ENCODE measurements around the gene OR2Y1.
A peak's percentile ranks its signal among the peaks of the same experiment; 100 is the strongest.
"Not testable (repeated sequence)": the region's sequence is repeated elsewhere in the genome, so short reads cannot be mapped to it uniquely, and the experiment has no call there.

Gene OR2Y1, protein sequence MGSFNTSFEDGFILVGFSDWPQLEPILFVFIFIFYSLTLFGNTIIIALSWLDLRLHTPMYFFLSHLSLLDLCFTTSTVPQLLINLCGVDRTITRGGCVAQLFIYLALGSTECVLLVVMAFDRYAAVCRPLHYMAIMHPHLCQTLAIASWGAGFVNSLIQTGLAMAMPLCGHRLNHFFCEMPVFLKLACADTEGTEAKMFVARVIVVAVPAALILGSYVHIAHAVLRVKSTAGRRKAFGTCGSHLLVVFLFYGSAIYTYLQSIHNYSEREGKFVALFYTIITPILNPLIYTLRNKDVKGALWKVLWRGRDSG

DNA sequence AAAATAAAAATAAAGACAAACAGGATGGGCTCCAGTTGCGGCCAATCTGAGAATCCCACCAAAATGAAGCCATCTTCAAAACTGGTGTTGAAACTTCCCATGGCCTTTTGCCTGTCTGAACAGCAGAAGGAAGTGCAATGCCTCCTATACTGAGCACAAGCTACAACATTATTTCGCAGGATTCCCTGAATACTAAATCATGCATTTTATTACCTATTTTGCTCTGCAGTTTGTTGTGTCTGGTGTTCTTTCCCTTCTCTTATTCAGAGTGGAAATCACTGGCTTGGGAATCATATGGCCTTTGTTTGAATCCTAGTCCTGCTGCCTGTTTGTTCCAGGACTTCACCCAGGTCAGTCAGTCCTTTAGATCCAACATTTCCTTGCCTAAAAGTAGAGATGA is at the start of gene OR2Y1:
TSS of gene OR2Y1 (minus strand) at position 101 of the 400 bp plus-strand sequence. CDS start at position 101, 0 bp downstream.
- DNase-seq (ENCODE audit: low read depth), result no peak

DNA sequence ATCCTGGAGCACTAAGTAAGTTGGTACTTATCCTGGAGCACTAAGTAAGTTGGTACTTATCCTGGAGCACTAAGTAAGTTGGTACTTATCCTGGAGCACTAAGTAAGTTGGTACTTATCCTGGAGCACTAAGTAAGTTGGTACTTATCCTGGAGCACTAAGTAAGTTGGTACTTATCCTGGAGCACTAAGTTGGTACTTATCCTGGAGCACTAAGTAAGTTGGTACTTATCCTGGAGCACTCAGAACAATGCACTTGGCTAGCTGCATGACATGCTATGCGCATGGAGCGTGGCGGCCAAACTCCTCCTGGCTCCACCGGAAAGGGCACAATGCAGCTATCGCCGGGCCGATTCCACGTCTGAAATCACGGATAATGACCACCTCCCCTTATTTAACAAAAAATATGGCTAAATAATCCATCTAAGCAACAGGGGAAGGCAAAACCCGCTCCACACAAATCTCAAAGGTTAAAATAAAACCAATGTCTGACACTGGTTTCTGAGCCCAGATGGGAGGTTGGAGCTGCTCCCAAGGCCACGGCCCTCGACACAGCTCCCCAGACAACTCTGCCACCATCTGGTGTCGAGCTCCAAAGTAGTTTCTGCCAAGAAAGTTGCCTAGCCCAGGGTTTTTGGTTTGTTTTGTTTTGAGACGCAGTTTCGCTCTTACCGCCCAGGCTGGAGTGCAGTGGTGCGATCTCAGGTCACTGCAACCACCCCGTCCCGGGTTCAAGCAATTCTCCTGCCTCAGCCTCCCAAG is 49.0 kb upstream of the OR2Y1 start:
- DNase-seq (ENCODE audit: low read depth), result not testable (repeated sequence)

DNA sequence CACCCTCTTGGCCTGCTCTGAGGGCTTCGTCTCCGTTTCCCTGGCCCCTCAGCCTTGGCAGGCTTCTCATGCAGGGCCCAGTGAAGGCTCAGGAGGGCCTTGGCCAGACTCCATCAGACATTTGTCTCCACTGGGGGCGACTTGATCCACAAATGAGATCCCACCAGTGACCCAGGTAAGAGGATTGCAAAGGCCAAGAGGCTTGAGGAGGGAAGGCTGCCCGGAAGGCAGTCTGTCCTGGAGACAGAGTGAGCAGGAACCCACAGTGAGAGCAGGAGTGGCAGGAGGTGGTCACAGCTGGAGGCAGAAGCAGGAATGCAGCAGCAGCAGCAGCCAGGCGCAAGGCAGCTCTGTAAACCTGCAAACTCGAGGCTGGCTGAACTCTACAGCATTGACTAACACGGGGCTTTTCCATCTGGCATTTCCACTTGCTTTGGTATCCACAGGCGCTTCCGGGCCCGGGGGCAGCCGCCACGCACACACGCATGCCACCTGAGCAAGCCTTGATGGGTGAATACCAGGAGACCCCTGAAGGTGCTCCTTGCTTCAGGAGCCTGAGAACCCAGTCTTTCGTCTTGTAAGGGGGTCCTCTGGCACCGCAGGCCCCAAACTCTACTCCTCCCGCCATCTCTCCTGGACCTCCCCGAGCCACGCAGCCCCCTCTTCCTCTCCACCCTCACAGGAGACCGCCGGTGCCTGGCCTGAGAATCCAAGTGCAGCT is 48.0 kb upstream of the OR2Y1 start:
- DNase-seq (ENCODE audit: low read depth), result no peak

DNA sequence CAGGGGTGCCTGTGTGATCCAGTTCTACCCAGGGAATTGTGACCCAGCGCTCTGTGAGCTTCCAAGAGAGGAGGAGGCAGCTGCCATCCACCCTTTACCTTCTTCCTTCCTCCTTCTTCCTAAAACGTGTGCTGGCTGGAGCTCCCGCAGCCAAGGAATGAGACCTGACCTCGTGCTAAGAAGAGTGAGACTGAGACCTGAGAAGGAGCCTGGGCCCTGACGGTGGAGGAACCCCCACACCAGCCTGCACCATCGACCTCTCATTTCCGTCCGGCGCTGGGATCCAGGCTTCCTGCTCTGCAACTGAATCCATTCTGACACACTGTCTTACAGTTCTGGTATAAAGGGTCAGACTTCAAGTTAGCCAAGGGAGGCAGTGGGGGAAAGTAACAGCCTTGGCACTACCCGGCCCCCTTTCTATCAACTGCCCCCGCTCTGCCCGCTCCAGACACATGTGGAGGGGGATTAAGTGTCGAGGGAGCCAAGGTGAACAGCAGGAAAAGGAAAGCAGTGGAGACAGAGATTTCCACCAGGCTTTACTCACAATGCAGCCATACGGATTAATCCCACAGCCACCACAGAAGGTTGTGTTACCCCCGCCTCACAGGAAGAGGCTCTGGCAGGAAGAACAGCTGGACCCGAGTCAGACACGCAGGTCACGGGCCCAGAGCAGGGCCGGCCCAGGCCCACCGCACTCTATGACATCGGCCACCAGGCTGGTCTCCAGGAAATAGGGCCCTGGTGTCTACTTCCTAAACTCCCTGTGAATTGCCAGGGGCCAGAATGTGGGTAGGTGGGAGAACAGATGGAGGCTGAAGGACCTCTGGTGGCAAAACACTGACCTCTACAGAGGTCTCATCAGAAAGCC is 46.9 kb upstream of the OR2Y1 start:
- DNase-seq (ENCODE audit: low read depth), result no peak

DNA sequence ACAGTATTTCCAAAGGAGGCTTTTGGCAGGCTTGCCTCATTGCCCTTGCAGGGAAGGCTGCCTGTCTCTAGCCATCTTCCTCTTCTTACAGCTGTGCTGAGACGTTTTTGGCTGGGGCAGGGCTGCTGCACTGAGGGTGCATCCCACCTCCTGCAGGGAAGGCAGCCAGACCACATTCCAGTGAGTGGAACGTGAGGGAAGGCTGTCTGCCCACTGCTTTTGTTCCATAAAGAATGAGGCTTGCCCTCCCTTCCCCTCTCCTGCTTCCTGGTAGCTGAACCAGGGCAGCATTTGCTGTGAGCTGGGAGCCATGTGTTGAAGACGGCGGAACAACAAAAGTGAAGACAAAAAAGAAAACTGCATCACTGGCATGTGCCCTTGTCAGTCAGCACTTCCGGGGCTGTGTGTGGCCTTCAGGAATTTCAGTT is 46.0 kb upstream of the OR2Y1 start:
- no peak for DNase-seq (ENCODE audit: low read depth)

DNA sequence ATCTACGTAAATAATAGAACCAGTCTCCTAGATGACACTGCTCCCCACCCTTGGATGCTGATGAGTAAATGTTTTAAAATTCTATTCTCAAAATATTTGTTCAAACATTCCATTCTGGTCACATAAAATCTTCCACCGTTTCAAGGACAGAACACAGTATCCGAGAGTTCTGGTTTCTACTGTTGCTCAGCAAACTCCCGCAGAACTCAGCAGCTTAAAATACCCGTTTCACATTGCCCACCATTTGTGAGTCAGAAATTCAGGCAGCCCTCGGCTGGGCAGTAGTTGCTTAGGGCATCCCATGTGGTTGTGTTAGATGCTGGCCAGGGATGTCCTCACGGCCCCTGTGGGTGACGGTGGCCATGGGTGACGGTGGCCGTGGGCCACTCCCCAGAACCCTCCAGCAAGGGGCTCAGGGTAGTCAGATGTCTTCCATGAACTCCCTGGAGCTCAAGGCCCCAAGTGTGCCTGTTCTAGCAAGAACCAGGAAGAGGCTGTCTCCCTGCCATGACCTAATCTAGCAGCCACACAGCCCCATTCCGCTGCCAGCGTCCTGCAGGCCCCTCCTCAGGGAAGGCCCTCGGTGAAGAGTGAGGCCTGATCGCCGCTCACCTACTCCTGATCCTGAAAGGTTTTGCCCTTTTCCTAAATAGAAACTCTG is 45.4 kb upstream of the OR2Y1 start:
- DNase-seq (ENCODE audit: low read depth), result no peak

DNA sequence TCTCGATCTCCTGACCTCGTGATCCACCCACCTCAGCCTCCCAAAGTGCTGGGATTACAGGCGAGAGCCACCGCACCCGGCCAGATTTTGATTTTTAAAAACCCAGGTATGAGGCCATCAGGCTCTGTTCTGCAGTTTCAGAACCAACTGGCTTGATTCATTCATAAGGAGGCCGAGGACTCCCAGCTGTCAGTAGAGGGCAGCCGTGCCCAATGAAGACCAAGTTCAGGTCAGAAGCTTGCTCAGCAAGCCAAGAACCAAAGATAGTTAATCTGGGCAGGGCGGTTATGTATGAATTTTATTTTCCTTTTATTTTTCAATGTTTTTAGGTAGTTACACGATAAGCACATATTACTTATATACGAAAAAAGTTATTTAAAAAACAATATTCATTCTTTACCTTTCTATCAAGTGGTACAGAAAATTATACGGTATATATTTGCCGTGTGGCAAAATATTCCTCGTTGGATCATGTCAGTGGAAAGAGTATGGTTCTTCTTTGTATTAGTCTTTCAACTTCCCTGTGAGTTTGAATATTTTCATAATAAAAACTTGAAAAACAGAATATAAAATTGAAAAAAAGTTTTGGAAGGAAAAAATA is 44.7 kb upstream of the OR2Y1 start:
- DNase-seq (ENCODE audit: low read depth), result peak; percentile 65

DNA sequence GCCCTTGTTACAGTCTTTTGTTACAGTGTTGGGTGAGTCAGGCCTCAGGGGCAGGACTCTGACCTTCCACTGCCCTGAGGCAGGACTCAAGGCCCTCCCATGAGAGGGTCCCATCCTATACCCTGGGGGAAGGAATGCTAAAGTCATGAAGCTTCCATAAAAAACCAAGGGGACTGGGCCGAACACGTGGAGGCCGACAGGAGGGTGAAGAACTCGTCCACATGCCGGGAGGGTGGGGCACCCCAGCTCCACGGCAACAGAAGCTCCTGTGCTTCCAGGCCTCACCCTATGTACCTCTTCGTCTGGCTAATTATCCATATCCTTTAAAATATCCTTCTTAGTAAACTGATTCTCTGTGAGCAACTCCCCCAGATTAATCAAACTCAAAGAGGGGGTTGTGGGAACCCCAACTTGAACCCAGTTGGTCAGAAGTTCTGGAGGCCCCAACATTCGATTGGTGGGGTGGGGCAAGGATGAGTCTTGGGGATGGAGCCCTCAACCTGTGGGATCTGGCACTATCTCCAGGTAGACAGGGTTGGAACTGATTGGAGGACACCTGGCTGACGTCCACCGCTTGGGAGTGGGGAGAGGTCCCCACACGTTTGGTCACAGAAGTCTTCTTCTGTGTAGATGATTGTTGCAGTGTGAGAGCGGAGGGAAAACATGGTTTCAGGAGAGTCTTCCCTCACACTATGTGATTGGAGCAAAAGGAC is 43.6 kb upstream of the OR2Y1 start:
- DNase-seq (ENCODE audit: low read depth), result no peak

DNA sequence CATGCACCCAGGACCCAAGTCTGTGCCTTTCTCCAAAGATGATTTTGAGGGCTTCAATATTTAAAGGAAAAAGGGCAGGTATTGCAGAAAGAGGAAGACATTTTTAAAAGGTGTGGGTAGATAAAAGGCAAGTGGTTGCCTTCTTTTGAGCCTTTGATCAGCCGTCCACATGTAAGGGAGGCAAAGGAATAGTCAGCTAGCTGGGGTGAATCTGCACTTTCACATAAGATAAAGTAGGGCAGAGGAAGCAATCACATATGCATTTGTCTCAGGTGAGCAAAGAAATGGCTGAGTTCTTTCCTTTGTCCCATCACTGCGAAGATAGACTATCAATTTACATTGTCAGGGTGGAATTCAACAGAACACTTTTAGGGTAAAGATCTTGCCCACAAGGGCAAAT is 42.9 kb upstream of the OR2Y1 start:
- no peak for DNase-seq (ENCODE audit: low read depth)

DNA sequence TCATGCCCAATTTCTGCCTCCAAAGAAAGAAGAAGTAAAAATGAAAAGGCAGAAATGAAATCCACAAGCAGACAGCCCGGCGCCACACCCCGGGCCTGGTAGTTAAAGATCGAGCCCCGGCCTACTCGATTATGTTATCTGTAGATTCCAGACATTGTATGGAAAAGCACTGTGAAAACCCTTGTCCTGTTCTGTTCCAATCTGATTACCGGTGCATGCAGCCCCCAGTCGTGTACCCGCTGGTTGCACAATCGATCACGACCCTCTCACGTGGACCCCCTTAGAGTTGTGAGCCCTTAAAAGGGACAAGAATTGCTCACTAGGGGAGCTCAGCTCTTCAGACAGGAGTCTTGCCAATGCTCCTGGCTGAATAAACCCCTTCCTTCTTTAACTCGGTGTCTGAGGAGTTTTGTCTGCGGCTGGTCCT is 42.1 kb upstream of the OR2Y1 start:
- DNase-seq (ENCODE audit: low read depth), result not testable (repeated sequence)

DNA sequence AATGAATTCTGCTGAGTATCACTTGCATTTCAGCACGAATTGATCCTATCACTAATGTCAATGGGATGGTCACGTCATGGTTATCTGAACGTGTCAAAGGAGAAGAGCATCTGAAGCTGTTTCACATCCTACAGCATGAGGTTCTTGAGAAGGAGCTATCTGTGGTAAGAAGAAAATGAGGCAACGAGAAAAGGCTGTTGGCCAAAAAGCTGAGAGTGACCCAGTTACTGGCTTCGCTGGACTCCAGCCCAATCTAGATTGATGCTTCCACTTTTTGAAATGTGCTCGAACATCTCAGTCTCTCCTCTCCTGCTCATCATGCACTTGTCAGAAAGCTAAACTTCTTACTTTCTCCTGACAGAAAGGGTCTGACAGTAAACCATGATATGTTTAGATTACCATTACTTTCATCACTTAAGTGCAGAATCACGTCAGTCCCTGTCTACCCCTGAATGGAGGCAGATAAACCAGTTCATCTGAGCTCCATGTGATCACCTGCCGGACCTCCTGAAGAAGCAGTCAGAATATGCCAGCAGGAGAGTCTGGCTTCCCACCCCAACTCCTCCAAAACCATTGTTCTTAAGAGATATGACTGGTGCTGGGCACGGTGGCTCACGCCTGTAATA is 40.2 kb upstream of the OR2Y1 start:
- no peak for DNase-seq (ENCODE audit: low read depth)

DNA sequence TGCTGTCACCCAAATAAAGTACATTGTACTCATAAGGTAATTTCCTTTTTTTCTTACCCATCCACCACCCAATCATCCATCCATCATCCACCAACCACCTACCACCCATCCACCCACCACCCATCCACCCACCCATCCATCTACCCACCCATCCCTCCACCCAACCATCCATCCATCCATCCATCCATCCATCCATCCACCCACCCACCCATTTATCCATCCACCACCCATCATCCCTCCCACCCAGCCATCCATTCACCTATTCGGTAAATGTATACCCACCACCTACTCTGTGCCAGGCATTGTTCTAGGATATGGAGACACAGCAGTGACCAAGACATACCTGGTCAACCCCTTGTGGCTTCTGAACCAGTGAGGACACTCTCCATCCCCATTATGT is 37.6 kb upstream of the OR2Y1 start:
- no peak for DNase-seq (ENCODE audit: low read depth)

DNA sequence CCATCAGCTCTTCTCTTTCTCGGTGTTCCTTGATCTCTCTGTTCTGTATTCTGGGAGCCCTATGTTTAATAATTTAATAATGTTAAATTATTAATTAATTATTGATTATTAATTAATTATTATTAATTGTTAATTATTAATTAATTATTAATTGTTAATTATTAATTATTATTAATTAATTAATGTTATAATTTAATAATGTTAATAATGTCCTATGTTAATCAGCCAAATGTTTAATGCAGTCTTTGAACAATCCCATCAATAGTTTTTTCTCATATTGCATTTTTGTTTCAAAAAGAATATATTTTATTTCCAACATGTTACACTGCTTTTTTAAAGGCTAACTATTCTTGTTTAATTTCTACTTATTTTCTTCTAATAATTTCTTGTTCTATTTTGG is 36.5 kb upstream of the OR2Y1 start:
- no peak for DNase-seq (ENCODE audit: low read depth)

DNA sequence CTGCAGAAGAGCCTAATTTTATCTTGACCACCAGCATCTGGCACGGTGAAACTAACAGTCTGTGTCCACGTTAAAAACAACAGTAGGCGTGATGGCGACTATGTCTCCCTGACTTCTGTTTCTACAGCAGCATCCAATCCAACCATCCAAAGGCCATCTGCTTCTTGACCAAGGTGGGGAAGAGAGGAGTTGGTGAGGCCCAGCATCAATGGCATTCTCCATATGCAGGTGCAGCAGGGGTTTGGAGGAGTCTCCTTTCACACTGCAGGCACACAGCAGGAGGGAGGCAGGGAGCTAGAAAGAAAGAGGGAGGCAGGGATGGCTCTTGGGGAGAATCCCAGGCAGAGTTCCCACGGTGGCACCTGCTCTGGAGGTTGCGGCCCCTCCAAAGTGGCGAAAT is 35.8 kb upstream of the OR2Y1 start:
- DNase-seq (ENCODE audit: low read depth), result no peak

DNA sequence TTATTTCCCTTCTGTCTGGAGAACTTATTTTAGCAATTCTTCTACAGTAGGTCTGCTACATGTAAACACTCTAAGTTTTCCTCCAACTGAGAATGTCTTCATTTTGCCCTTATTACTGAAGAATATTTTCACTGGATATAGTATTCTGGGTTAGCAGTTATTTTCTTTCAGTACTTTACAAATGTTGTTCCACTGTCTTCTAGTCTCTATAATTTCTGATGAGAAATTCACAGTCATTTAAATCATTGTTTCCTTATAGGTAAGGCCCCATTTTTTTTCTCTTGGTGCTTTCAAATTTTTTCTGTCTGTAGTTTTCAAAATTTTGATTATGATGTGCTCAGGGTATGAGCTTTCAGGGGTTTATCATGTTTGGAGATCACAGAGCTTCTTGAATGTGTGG is 32.0 kb upstream of the OR2Y1 start:
- no peak for DNase-seq (ENCODE audit: low read depth)

DNA sequence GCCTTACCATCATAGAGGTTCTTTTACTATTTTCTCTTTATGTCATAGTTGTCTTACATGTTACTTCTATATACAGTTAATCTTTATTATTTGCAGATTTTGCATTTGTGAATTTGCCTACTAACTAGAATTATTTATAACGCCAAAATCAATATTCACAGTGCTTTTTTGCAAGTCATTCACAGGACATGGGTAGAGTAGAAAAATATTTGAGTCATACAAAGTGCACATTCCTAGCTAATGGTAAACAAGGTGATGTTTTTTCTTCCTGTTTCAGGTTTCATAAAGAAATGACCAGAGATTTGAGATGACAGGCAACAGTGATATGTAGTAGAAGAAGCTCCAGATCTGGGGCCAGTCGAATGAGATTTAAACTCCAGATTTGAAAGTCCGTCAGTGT is 30.0 kb upstream of the OR2Y1 start:
- DNase-seq (ENCODE audit: low read depth), result no peak

DNA sequence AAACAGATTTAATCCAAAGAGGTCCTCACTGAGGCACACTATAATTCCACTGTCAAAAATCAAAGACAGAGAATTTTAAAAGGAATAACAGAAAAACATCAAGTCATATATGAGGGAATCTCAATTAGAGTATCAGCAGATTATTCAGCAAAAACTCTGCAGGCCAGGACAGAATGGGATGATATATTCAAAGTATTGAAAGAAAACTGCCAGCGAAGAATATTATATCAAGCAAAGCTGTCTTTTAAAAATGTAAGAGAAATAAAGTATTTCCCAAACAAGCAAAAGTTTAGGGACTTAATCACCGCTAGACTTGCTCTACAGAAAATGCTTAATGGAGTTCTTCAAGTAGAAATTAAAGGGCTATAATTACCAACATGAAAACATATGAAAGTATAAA is 15.7 kb upstream of the OR2Y1 start:
- no peak for DNase-seq (ENCODE audit: low read depth)

DNA sequence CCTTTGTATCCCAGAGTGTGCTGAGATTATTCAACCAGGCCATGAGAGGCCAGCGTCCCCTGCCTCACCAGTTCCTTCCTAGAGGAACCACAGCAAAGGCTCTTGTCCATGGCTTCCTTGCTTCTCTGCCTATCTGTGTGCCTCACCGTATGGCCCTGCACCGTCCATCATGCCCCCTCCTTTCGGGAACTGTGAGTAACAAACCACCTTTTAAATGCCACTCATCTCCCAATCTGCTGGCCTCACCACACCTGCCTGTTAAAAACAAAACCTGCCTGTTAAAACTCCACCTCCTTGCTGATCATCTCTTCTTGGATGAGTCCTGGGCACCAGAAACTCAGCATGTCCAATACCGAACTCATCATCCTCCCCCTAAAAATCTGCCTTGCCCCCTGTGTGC is 4.4 kb upstream of the OR2Y1 start:
- DNase-seq (ENCODE audit: low read depth), result no peak

DNA sequence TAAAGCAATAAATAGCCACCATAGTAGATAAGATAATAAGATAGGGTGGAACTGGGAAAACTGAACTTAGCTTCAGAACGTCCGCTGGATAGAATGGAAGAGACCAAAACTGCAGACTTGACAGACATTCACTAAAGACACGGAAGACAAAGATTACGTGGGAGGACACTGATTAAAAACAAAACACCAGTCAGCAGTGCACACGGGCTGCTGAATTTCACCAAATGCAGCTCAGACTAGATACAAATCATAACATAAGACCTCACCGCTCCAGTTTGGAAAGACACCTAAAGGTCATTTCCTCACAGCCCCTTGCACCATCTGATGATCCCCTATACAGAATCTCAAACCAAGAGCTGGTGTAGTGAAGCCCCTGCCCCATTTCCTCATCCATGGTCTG is 2.9 kb upstream of the OR2Y1 start:
- no peak for DNase-seq (ENCODE audit: low read depth)

DNA sequence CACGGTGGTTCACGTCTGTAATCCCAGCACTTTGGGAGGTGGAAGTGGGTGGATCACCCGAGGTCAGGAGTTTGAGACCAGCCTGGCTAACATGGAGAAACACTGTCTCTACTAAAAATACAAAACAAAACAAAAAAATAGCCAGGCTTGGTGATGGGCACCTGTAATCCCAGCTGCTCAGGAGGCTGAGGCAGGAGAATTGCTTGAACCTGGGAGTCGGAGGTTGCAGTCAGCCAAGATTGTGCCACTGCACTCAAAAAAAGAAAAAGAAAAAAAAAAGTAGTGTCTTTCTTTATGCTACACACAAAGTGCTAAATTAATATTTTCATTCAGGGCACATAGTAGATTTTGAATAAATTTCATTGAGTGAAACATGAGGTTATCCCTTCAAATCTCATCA is 1.1 kb upstream of the OR2Y1 start:
- DNase-seq (ENCODE audit: low read depth), result not testable (repeated sequence)

Measured in activated T-cell treated with anti-CD3 and anti-CD28 coated beads for 1 hour (primary cell).